Parathyroid adenoma (tissue), 2 donors: ENCODE results near the gene TMEM106A.

ENCODE experiments used
- H2AFZ ChIP-seq: fragments of 300-600 bp; sonication (generic); one replicate; pipeline ENCODE4 v1.7.0; 2017; ENCODE audit warnings: antibody characterized with exemption, mild to moderate bottlenecking
- H3K27ac ChIP-seq: fragments of 300-600 bp; sonication (generic); one replicate; pipeline ENCODE4 v1.7.0; 2017
- H3K27me3 ChIP-seq: fragments of 300-600 bp; sonication (generic); one replicate; pipeline ENCODE4 v1.7.0; 2017; ENCODE audit warnings: low read length; ENCODE audit not compliant: control insufficient read depth, insufficient read depth
- H3K36me3 ChIP-seq: fragments of 300-600 bp; sonication (generic); one replicate; pipeline ENCODE4 v1.7.0; 2017; ENCODE audit warnings: low read length; ENCODE audit not compliant: control insufficient read depth, insufficient read depth
- H3K4me1 ChIP-seq: fragments of 300-600 bp; sonication (generic); one replicate; pipeline ENCODE4 v1.7.0; 2017; ENCODE audit warnings: control low read depth
- H3K4me2 ChIP-seq: fragments of 300-600 bp; sonication (generic); one replicate; pipeline ENCODE4 v1.7.0; 2017; ENCODE audit warnings: low read length
- H3K4me3 ChIP-seq: fragments of 300-600 bp; sonication (generic); one replicate; pipeline ENCODE4 v1.7.0; 2017; ENCODE audit warnings: low read depth, low read length
- H3K79me2 ChIP-seq: fragments of 300-600 bp; sonication (generic); one replicate; pipeline ENCODE4 v1.7.0; 2017; ENCODE audit warnings: control low read depth
- H3K9ac ChIP-seq: fragments of 300-600 bp; sonication (generic); one replicate; pipeline ENCODE4 v1.7.0; 2017; ENCODE audit warnings: mild to moderate bottlenecking
- H3K9me3 ChIP-seq: fragments of 300-600 bp; sonication (generic); one replicate; pipeline ENCODE4 v1.7.0; 2017; ENCODE audit warnings: low read length; ENCODE audit not compliant: control insufficient read depth
- TF ChIP-seq, protein P1 (sequence below): fragments of 300-600 bp; sonication (generic); IDR thresholded peaks from one replicate; pipeline ENCODE4 v1.7.0; 2017; ENCODE audit warnings: antibody characterized with exemption, mild to moderate bottlenecking
- donor health status: primary hyperparathyroidism.

Gene TMEM106A

DNA sequence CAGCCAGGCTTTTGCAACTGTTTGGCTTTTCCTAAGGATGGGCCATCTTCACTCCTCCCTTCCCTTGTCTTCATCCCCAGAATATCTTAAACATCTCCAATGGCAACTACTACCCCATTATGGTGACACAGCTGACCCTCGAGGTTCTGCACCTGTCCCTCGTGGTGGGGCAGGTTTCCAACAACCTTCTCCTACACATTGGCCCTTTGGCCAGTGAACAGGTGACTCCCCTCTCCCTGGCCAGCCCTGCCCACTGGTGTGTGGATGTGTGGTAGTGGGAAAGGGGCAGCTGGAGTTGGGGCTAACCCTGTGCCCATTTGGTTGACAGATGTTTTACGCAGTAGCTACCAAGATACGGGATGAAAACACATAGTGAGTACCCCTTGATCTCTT, 4.7 kb downstream of the TMEM106A start:
- Histone ChIP-seq H3K4me3 (no peak overlapping the region), H3K9me3 (no peaks in the 10 kb centered on the region), H3K4me2 (no peak overlapping the region), H3K4me1 (no peaks in the 10 kb centered on the region), H3K27me3 (no peaks in the 10 kb centered on the region), H3K9ac (no peak overlapping the region), H2AFZ (no peak overlapping the region), H3K79me2 (no peaks in the 10 kb centered on the region), H3K36me3 (no peaks in the 10 kb centered on the region), H3K27ac (no peak overlapping the region)
- TF ChIP-seq, protein P1, sequence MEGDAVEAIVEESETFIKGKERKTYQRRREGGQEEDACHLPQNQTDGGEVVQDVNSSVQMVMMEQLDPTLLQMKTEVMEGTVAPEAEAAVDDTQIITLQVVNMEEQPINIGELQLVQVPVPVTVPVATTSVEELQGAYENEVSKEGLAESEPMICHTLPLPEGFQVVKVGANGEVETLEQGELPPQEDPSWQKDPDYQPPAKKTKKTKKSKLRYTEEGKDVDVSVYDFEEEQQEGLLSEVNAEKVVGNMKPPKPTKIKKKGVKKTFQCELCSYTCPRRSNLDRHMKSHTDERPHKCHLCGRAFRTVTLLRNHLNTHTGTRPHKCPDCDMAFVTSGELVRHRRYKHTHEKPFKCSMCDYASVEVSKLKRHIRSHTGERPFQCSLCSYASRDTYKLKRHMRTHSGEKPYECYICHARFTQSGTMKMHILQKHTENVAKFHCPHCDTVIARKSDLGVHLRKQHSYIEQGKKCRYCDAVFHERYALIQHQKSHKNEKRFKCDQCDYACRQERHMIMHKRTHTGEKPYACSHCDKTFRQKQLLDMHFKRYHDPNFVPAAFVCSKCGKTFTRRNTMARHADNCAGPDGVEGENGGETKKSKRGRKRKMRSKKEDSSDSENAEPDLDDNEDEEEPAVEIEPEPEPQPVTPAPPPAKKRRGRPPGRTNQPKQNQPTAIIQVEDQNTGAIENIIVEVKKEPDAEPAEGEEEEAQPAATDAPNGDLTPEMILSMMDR = no peak

DNA sequence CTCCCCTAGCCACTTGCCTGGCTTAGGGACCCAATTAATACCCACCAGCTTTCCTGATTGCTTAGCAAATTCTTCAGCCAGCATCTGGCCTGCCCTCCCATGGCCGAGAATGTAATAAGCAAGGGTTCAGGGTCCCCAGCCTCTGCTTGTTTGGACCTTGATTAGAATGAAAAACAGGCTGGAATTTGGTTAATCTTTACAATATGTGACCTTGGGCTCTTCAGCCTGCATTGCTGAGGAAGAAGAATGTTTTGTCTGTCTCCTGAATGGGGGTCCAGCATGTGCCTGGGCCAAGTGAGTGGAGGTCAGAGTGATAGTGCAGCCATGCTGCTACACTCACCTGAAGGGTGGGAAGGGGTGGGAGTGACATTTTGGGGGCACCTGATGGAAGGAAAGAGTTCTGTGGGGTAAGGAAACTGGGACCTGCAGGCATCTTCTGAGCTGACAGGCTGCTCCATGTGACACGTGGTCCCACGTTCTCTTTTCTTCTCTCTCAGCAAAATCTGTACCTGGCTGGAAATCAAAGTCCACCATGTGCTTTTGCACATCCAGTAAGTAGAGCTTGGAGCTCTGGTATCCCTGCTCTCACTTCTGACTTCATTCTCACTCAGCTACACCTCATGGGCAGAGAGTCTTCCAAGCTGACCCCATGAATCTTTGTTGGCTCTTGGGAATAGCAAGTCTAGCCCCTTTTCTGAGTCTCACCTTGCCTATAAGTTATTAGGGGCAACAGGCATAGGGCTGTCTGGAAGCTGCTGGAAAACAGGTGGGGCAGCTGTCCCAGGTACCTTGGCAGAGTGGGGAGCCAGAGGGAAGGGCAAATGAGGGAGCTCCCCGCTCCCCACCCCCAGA, 5.3 kb downstream of the TMEM106A start:
- no peak overlapping the region for H3K4me2 ChIP-seq
- H3K36me3 ChIP-seq = no peaks in the 10 kb centered on the region
- no peak overlapping the region for H3K4me3 ChIP-seq
- no peaks in the 10 kb centered on the region for H3K79me2 ChIP-seq
- H3K27ac ChIP-seq = no peak overlapping the region
- H3K27me3 ChIP-seq = no peaks in the 10 kb centered on the region
- H3K4me1 ChIP-seq = no peaks in the 10 kb centered on the region
- no peaks in the 10 kb centered on the region for H3K9me3 ChIP-seq
- TF ChIP-seq, protein P1 = no peak
- H2AFZ ChIP-seq = no peak overlapping the region
- no peak overlapping the region for H3K9ac ChIP-seq

DNA sequence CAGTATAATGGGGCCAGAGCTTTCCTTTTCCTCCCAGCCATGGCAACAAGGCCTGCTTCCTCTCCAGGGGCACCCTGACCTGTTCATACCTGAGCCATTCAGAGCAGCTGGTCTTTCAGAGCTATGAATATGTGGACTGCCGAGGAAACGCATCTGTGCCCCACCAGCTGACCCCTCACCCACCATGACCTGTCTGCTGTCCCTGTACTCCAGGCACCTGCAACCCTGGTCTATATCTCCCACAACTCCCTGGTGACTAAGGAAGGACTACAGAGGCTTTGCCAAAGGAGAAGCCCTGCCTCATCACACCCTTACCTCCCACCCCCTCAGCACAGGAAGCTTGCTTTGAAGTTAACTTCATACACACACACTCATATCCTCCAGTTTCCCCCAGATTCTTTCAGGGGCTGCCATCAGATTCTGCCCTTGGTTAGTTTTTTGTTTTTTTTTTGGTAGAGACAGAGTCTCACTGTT, 6.0 kb downstream of the TMEM106A start:
- Histone ChIP-seq H3K4me3 (no peak overlapping the region), H2AFZ (no peak overlapping the region), H3K9me3 (no peaks in the 10 kb centered on the region), H3K36me3 (no peaks in the 10 kb centered on the region), H3K79me2 (no peaks in the 10 kb centered on the region), H3K4me2 (no peak overlapping the region), H3K9ac (no peak overlapping the region), H3K4me1 (no peaks in the 10 kb centered on the region), H3K27me3 (no peaks in the 10 kb centered on the region), H3K27ac (no peak overlapping the region)
- TF ChIP-seq, protein P1 = no peak

DNA sequence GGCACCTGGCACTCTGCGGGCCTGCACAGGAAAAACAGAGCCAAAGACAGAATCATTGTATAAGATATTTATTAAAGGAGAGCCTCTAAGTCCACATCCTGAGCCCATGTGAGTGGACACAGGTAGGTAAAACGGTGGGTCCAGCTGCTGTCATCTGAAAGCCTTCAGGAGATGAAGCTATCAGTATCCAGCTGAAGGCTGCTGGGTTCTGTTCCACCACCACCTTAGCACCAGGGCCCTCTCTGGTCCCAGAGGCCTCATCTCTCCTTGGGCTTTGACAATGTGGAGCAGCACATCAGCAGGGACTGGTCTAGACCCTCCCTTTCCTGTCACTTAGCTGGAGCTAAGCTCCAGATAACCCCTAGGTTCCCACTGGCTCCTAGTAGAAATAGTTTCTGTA, 7.3 kb downstream of the TMEM106A start:
- H3K4me2 ChIP-seq = no peak overlapping the region
- H3K4me3 ChIP-seq = no peak overlapping the region
- no peaks in the 10 kb centered on the region for H3K9me3 ChIP-seq
- no peak overlapping the region for H2AFZ ChIP-seq
- no peaks in the 10 kb centered on the region for H3K27me3 ChIP-seq
- H3K4me1 ChIP-seq = no peaks in the 10 kb centered on the region
- H3K27ac ChIP-seq = no peak overlapping the region
- TF ChIP-seq, protein P1 = no peak
- no peak overlapping the region for H3K9ac ChIP-seq
- no peaks in the 10 kb centered on the region for H3K36me3 ChIP-seq
- no peaks in the 10 kb centered on the region for H3K79me2 ChIP-seq
